ENCODE measurements around the gene B3GALT5. TPM values are rescaled to one million over a fixed set of nuclear protein-coding genes. Genes with fewer than 3 reads are reported as not detected.

Gene B3GALT5
- total RNA-seq, 1 donor from 2014 or later: 0.03 TPM

- Histone ChIP-seq H3K4me1 (no peaks in the 10 kb centered on the region), H3K27ac (replicated peaks) (no peak overlapping the region), H3K27me3 (ENCODE audit: low read depth) (no peaks in the 10 kb centered on the region), H3K4me3 (no peak overlapping the region), H3K9me3 (replicated peaks) (peaks cover 18% of the 10 kb centered on the region), H3K36me3 (no peaks in the 10 kb centered on the region)
- no peak for TF ChIP-seq CTCF (IDR thresholded peaks at IDR 0.05; ENCODE audit: borderline replicate concordance)
- no peak for DNase-seq
- intact Hi-C loops (cut with micrococcal nuclease): no loop called here
Measured at GRCh38 chr21:39651206-39651605, 38.5 kb downstream of the B3GALT5 start.

- no peak for TF ChIP-seq CTCF (IDR thresholded peaks at IDR 0.05; ENCODE audit: borderline replicate concordance)
- no peaks in the 10 kb centered on the region for H3K36me3 ChIP-seq
- DNase-seq: no peak
- H3K27me3 ChIP-seq (ENCODE audit: low read depth): no peaks in the 10 kb centered on the region
- H3K4me1 ChIP-seq: peaks cover 6% of the 10 kb centered on the region
- H3K9me3 ChIP-seq (replicated peaks): peaks cover 18% of the 10 kb centered on the region
- intact Hi-C loops (cut with micrococcal nuclease): no loop called here
- no peak overlapping the region for H3K4me3 ChIP-seq
- H3K27ac ChIP-seq (replicated peaks): no peak overlapping the region
Measured at GRCh38 chr21:39654951-39655350, 42.2 kb downstream of the B3GALT5 start.

GRCh38 chr21:39655589-39655988 is 42.8 kb downstream of the B3GALT5 start:
- TF ChIP-seq CTCF (IDR thresholded peaks at IDR 0.05; ENCODE audit: borderline replicate concordance): no peak
- no peak for DNase-seq
- Histone ChIP-seq H3K36me3 (no peaks in the 10 kb centered on the region), H3K27ac (replicated peaks) (no peak overlapping the region), H3K4me3 (no peak overlapping the region), H3K9me3 (replicated peaks) (peaks cover 18% of the 10 kb centered on the region), H3K4me1 (peaks cover 13% of the 10 kb centered on the region), H3K27me3 (ENCODE audit: low read depth) (no peaks in the 10 kb centered on the region)
- intact Hi-C loops (cut with micrococcal nuclease): no loop called here

GRCh38 chr21:39656209-39656608 is 43.5 kb downstream of the B3GALT5 start:
- Histone ChIP-seq H3K9me3 (replicated peaks) (peaks cover 18% of the 10 kb centered on the region), H3K4me3 (no peak overlapping the region), H3K27ac (replicated peaks) (no peak overlapping the region), H3K27me3 (ENCODE audit: low read depth) (no peaks in the 10 kb centered on the region), H3K4me1 (peaks cover 18% of the 10 kb centered on the region), H3K36me3 (no peaks in the 10 kb centered on the region)
- intact Hi-C loops (cut with micrococcal nuclease): no loop called here
- no peak for TF ChIP-seq CTCF (IDR thresholded peaks at IDR 0.05; ENCODE audit: borderline replicate concordance)
- DNase-seq: no peak

GRCh38 chr21:39657091-39657689 is 44.5 kb downstream of the B3GALT5 start:
- TF ChIP-seq CTCF (IDR thresholded peaks at IDR 0.05; ENCODE audit: borderline replicate concordance): no peak
- no peak for DNase-seq
- Histone ChIP-seq H3K27me3 (ENCODE audit: low read depth) (no peaks in the 10 kb centered on the region), H3K4me1 (peaks cover 18% of the 10 kb centered on the region), H3K4me3 (no peak overlapping the region), H3K9me3 (replicated peaks) (peaks cover 18% of the 10 kb centered on the region), H3K36me3 (no peaks in the 10 kb centered on the region), H3K27ac (replicated peaks) (no peak overlapping the region)
- intact Hi-C loops (cut with micrococcal nuclease): no loop called here
